Measurements from ENCODE around the gene VWA2. TPM values are rescaled to one million over a fixed set of nuclear protein-coding genes. Genes with fewer than 3 reads are reported as not detected.

VWA2 gene
- total RNA-seq, 1 donor from 2014 or later, result 15.0 TPM

DNA sequence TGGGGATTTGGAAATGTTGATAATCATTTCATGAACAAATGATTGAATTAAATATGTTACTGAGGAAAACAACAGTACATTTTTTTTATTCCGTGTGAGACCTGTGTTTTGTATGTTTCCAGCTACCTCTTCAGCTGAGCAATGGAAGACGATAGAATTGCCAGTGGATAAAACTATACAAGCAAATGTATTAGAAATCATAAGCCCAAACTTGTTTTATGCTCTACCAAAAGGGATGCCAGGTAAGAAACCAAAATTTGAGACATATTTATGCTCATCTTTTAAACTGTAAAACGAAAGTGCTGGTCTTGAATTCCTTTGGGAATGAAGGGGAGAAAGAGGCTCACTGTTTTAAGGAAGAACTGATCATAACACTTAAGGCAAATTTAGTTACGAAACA, 17.8 kb upstream of the VWA2 start:
- H3K27me3 Mint-ChIP-seq (ENCODE audit: low read depth), result peaks cover 23% of the 10 kb centered on the region

DNA sequence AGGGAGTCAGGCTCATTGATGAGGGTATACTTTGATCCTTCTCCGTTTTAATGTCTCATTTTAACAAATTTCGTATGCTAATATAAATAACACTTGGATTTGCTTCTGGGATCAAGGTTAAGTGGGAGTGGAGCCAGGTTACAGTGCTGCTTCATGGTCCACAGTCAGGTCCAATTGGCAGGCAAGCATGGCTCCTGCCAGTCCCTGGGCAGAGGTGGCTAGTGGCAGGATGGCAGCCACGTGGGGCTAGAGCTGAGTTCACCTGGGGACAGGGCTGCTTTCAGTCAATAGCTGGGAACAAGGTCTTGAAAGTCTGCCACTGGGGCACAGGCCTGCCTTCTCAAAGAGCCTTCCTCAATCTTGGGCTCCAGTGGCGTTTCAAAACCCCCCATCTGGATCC, 16.0 kb upstream of the VWA2 start:
- peaks cover 22% of the 10 kb centered on the region for H3K27me3 Mint-ChIP-seq (ENCODE audit: low read depth)

More for the DNA sequence above, 17.8 kb upstream of the VWA2 start:
- TF ChIP-seq, protein P1, sequence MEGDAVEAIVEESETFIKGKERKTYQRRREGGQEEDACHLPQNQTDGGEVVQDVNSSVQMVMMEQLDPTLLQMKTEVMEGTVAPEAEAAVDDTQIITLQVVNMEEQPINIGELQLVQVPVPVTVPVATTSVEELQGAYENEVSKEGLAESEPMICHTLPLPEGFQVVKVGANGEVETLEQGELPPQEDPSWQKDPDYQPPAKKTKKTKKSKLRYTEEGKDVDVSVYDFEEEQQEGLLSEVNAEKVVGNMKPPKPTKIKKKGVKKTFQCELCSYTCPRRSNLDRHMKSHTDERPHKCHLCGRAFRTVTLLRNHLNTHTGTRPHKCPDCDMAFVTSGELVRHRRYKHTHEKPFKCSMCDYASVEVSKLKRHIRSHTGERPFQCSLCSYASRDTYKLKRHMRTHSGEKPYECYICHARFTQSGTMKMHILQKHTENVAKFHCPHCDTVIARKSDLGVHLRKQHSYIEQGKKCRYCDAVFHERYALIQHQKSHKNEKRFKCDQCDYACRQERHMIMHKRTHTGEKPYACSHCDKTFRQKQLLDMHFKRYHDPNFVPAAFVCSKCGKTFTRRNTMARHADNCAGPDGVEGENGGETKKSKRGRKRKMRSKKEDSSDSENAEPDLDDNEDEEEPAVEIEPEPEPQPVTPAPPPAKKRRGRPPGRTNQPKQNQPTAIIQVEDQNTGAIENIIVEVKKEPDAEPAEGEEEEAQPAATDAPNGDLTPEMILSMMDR (IDR thresholded peaks at IDR 0.05; ENCODE audit: unreplicated experiment), result no peak
- Mint-ChIP-seq H3K4me1 (peaks cover 2% of the 10 kb centered on the region), H3K27ac (no peak overlapping the region), H3K36me3 (no peaks in the 10 kb centered on the region), H3K9me3 (no peaks in the 10 kb centered on the region), H3K4me3 (no peak overlapping the region)
- DNase-seq (ENCODE audit: low spot score in 2 of 2, unreplicated experiment in 2 of 2), result no peak

DNA sequence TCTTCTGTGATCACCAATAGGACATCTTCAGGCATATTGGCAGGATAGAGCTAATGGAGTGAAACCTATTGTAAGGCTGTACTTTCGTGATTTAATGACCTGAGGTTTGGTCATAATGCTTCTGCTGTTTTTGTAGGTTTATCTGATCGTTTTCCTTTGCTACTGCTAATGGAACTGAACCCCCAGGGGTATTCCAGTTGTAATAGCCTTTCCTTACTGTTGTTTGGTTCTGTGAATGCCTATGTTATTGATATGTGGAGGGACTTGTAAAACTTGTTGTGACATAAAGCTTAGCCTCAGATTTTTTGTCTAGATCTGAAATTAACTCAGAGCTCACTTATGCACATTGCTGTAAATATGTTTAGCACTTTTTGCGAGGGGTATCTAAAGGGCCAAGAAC, 10.9 kb upstream of the VWA2 start:
- Mint-ChIP-seq H3K27ac (no peak overlapping the region), H3K27me3 (ENCODE audit: low read depth) (peaks cover 15% of the 10 kb centered on the region), H3K4me1 (peaks cover 16% of the 10 kb centered on the region), H3K36me3 (no peaks in the 10 kb centered on the region), H3K9me3 (no peaks in the 10 kb centered on the region), H3K4me3 (no peak overlapping the region)
- TF ChIP-seq, protein P1 (IDR thresholded peaks at IDR 0.05; ENCODE audit: unreplicated experiment), result no peak
- DNase-seq (ENCODE audit: low spot score in 2 of 2, unreplicated experiment in 2 of 2), result no peak

More for the DNA sequence above, 16.0 kb upstream of the VWA2 start:
- Mint-ChIP-seq H3K4me3 (no peak overlapping the region), H3K9me3 (no peaks in the 10 kb centered on the region), H3K27ac (no peak overlapping the region), H3K4me1 (peaks cover 11% of the 10 kb centered on the region), H3K36me3 (no peaks in the 10 kb centered on the region)
- DNase-seq (ENCODE audit: low spot score in 2 of 2, unreplicated experiment in 2 of 2), result no peak
- TF ChIP-seq, protein P1 (IDR thresholded peaks at IDR 0.05; ENCODE audit: unreplicated experiment), result no peak

DNA sequence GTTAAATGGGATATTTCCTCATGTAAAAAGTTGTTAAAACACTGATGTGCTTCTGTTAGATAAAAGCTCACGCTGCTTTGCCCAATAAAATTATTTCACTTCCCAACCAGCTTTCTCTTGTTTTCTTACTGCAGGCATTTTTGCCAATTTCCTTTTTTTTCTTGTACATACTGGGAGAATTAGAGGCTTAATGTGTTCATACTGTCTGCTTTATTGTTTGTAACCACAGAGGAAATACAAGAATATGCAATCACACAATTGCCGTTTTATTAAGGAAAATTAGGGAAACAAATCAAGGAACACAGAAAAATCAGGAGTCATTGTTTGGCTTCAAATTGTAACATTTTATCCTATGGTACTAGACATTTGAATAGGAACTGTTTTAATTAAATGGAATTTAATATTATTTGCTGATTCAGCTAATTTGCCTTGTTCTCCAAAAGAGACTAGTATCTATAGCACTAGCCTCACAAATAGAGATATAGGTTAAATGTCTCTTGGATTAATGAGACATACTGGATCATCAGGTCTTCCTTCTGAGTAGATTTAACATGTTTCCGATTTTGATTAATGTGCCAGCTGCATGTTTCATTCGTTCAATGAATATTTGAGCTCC, 6.4 kb upstream of the VWA2 start:
- peaks cover 10% of the 10 kb centered on the region for H3K4me1 Mint-ChIP-seq
- H3K36me3 Mint-ChIP-seq, result no peaks in the 10 kb centered on the region
- peaks cover 25% of the 10 kb centered on the region for H3K27me3 Mint-ChIP-seq (ENCODE audit: low read depth)
- no peaks in the 10 kb centered on the region for H3K9me3 Mint-ChIP-seq
- no peak overlapping the region for H3K27ac Mint-ChIP-seq
- TF ChIP-seq, protein P1 (IDR thresholded peaks at IDR 0.05; ENCODE audit: unreplicated experiment), result no peak
- DNase-seq (ENCODE audit: low spot score in 2 of 2, unreplicated experiment in 2 of 2), result no peak
- no peak overlapping the region for H3K4me3 Mint-ChIP-seq

DNA sequence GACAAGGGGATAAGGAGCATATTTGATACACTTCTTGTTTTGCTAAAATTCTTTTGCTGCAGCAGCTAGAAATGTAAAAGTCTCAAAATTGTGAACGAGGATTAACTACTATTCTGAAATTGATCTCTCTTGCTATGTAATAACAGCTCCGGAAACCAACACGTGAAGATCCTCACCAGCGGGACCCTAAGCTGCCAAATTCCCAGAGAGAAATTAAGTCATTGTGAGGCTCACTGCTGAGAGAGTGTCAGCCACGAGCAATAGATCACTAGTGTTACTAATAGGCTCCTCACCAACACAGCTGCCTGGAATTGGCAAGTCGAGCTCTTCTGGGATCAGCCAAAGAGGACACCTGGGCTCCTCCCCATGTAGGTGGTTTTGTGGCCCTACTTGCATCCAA, 5.6 kb upstream of the VWA2 start:
- TF ChIP-seq, protein P1 (IDR thresholded peaks at IDR 0.05; ENCODE audit: unreplicated experiment), result no peak
- DNase-seq (ENCODE audit: low spot score in 2 of 2, unreplicated experiment in 2 of 2), result no peak
- Mint-ChIP-seq H3K27me3 (ENCODE audit: low read depth) (peaks cover 32% of the 10 kb centered on the region), H3K9me3 (no peaks in the 10 kb centered on the region), H3K4me1 (peaks cover 6% of the 10 kb centered on the region), H3K4me3 (no peak overlapping the region), H3K36me3 (no peaks in the 10 kb centered on the region), H3K27ac (no peak overlapping the region)
